Spleen (tissue), 11 donors: ENCODE results near the gene CHRNA9. TPM values are rescaled to one million over a fixed set of nuclear protein-coding genes. Genes with fewer than 3 reads are reported as not detected.

Experiments used
- DNase-seq: peaks from one replicate; pipeline ENCODE4 v3.0.0-alpha.2; 2020
- H3K27ac ChIP-seq, 8 donors: fragments of 200-600 bp; sonication (generic) in 7 of 8; 1 replicate in 4 of 8; 2 replicates in 4 of 8; pipeline versions ENCODE4 v1.5.0 to v1.8.0; 2016 to 2021; ENCODE audit warnings: inconsistent platforms in 4 of 8, mild to moderate bottlenecking in 4 of 8, moderate library complexity in 1 of 8
- H3K27me3 ChIP-seq, 7 donors: fragments of 200-600 bp; sonication (generic) in 6 of 7; replicated peaks in 1 of 7; 1 replicate in 4 of 7; 2 replicates in 3 of 7; pipeline versions ENCODE4 v1.5.0 to v1.8.0; 2016 to 2021; ENCODE audit warnings: inconsistent platforms in 3 of 7, mild to moderate bottlenecking in 1 of 7
- H3K36me3 ChIP-seq, 6 donors: fragments of 200-600 bp; sonication (generic) in 5 of 6; 1 replicate in 4 of 6; 2 replicates in 2 of 6; pipeline versions ENCODE4 v1.5.0 to v1.8.0; 2016 to 2021; ENCODE audit warnings: inconsistent platforms in 2 of 6
- H3K4me1 ChIP-seq, 6 donors: fragments of 200-600 bp; sonication (generic) in 5 of 6; 1 replicate in 3 of 6; 2 replicates in 3 of 6; pipeline versions ENCODE4 v1.5.0 to v1.8.0; 2016 to 2021; ENCODE audit warnings: inconsistent platforms in 3 of 6
- H3K4me3 ChIP-seq, 8 donors: fragments of 200-600 bp; sonication (generic) in 7 of 8; 1 replicate in 4 of 8; 2 replicates in 4 of 8; pipeline versions ENCODE4 v1.5.0 to v1.8.0; 2016 to 2021; ENCODE audit warnings: inconsistent platforms in 4 of 8, mild to moderate bottlenecking in 4 of 8, moderate library complexity in 2 of 8
- H3K9me3 ChIP-seq, 8 donors: fragments of 200-600 bp; sonication (generic) in 7 of 8; 1 replicate in 4 of 8; 2 replicates in 4 of 8; pipeline versions ENCODE4 v1.5.0 to v1.8.0; 2016 to 2021; ENCODE audit warnings: inconsistent platforms in 4 of 8
- CTCF ChIP-seq, 11 experiments: fragments of 200-600 bp in 7 of 11; fragments of 450-650 bp in 4 of 11; sonication (generic) in 4 of 11; IDR thresholded peaks in 8 of 11; conservative IDR thresholded peaks in 3 of 11; 1 replicate in 7 of 11; 2 replicates in 4 of 11; pipeline versions ENCODE4 v1.4.0 to v1.8.0; 2016 to 2021; ENCODE audit warnings: antibody characterized with exemption in 11 of 11, inconsistent platforms in 4 of 11, mild to moderate bottlenecking in 1 of 11
- POLR2A ChIP-seq, 3 donors: fragments of 450-650 bp; IDR thresholded peaks; one replicate each; pipeline ENCODE4 v1.5.1; 2017; ENCODE audit warnings: antibody characterized with exemption in 3 of 3, mild to moderate bottlenecking in 1 of 3
- POLR2AphosphoS5 ChIP-seq, 3 donors: sonication (generic); formaldehyde crosslinking; IDR thresholded peaks; one replicate each; pipeline ENCODE4 v1.5.1; 2017; ENCODE audit warnings: antibody characterized with exemption in 3 of 3
- WGBS, 5 donors: extraction: QIAGEN DNeasy Blood & Tissue Kit in 3 of 5; methylation state at CpG; one replicate each; pipeline versions ENCODE4 v1.1.5 to v1.1.7; 2013 to 2018; 5-methylcytosine and 5-hydroxymethylcytosine counted together
- intact Hi-C: fragments of 100-400 bp; cut with DNase I; formaldehyde crosslinking; loops from one replicate; pipeline ENCODE4 v1.15.0; 2023; ENCODE audit warnings: low total_unique reads
- polyA plus RNA-seq, 3 donors: library from polyadenylated mRNA; stranded (reverse); fragments of 200-250 nt; gene quantifications; one replicate each; pipeline ENCODE4 v1.2.1, GENCODE V29; 2013
- total RNA-seq, 7 donors: library from RNA; depleted of rRNA in 3 of 7; stranded (reverse); fragments of >200 nt in 3 of 7; fragmentation: NEBNext Ultra II Directional in 4 of 7; extraction: Animal tissue kit (Norgen Biotek cat#: 25700) in 4 of 7; gene quantifications; one replicate each; pipeline versions ENCODE4 v1.1.0 to v1.2.1, GENCODE V29; 2016 to 2021
- donor health status: healthy with polysubstance abuse.
- donor health status: DM: no; HTN: no; CAD: no; lungs with moderate emphysema.
- donor health status: DM: no; HTN: no; CAD: no.
- donor health status: Bipolar disorder and iron deficiency.
- donor health status: healthy.
- donor health status: DM: no; HTN: no; CAD: no.
- donor health status: DM: yes; HTN: yes; CAD: no.

CHRNA9 gene
- total and polyA plus RNA-seq, 10 donors = 0.03 to 0.11 TPM; not detected in 8

DNA sequence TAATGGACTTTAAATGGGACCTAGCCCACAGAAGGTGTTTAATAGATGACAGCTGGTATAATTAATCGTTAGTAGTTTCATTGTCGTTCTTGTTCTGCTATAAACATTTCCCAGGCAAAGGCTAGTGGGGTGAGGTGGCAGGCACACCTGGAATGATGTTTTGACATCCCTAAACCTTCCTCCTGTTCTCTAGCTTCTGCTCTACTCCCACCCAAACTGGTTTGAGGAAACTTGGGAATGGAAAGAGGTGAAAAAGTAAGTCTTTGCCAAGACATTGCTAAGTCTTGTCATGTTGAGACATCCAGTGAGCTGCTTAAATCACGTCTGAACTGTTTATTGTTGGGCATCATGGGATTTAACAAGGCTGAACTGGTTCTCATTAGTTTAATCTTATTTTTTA lies 37.5 kb downstream of the CHRNA9 start:
- intact Hi-C loops = no loop called here
- H3K27ac ChIP-seq = no peak overlapping the region

DNA sequence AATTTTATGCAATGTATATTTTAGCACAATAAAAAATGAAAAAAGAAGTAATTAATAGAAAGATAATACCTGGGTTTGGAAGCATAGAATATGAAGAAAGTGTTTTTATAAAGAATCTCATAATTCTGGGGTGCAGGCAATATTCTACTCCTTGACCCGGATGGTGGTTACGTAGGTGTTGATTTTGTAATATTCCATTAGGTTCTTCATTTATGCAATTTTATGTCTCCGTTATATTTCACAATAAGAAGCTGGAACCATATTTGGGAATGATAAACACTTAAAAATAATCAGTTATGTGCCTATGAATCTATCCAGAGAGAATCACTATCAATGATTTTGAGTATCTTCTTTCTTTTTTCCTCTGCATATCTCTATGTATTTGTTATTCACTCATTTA lies 38.5 kb downstream of the CHRNA9 start:
- 46 to 91% (median 69%) methylated on average over 3 of the region's 3 CpGs for WGBS, 5 donors
- TF ChIP-seq POLR2A (IDR thresholded peaks at IDR 0.05) (no peak), POLR2AphosphoS5 (IDR thresholded peaks at IDR 0.05) (no peak), CTCF (IDR thresholded peaks at IDR 0.05 in 8 of 11, conservative IDR thresholded peaks at IDR 0.05 in 3 of 11) (no peak)
- Histone ChIP-seq H3K36me3 (no peaks in the 10 kb centered on the region), H3K4me1 (no peaks in the 10 kb centered on the region), H3K27ac (no peak overlapping the region), H3K27me3 (no peaks in the 10 kb centered on the region), H3K4me3 (no peak overlapping the region), H3K9me3 (no peaks in the 10 kb centered on the region)
- DNase-seq = no peak
- intact Hi-C loops = no loop called here

More for the DNA sequence above, 37.5 kb downstream of the CHRNA9 start:
- H3K36me3 ChIP-seq = no peaks in the 10 kb centered on the region
- DNase-seq = no peak
- H3K4me1 ChIP-seq = no peaks in the 10 kb centered on the region
- H3K27me3 ChIP-seq = no peaks in the 10 kb centered on the region
- TF ChIP-seq POLR2AphosphoS5 (IDR thresholded peaks at IDR 0.05) (no peak), POLR2A (IDR thresholded peaks at IDR 0.05) (no peak), CTCF (IDR thresholded peaks at IDR 0.05 in 8 of 11, conservative IDR thresholded peaks at IDR 0.05 in 3 of 11) (no peak)
- no peaks in the 10 kb centered on the region for H3K9me3 ChIP-seq
- no peak overlapping the region for H3K4me3 ChIP-seq
- 79 to 90% (median 85%) methylated on average over 3 of the region's 3 CpGs for WGBS, 5 donors

DNA sequence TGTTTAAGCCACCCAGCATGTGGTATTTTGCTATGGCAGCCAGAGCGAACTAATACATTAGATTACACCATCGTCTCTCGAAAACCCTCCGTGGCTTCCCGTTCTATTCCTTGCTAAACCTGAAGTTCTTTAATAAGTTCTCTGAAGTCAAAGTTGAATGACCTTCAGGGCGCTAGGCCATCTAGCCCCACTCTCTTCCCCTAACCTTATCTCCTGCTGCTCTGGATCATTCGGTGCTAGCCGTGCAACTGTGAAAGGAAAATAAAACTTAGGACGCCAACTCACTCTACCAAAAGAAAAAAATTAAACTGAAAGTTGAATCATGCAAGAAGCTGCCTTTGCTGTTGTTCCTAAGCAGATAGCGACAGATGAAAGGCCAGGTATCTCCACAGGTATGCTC lies 40.0 kb downstream of the CHRNA9 start:
- no peak overlapping the region for H3K27ac ChIP-seq
- intact Hi-C loops = no loop called here
- no peaks in the 10 kb centered on the region for H3K9me3 ChIP-seq
- no peaks in the 10 kb centered on the region for H3K4me1 ChIP-seq
- H3K27me3 ChIP-seq = no peaks in the 10 kb centered on the region
- no peak for DNase-seq
- WGBS, 5 donors = 76 to 93% (median 87%) methylated on average over 10 of the region's 10 CpGs
- no peak for TF ChIP-seq CTCF (IDR thresholded peaks at IDR 0.05 in 8 of 11, conservative IDR thresholded peaks at IDR 0.05 in 3 of 11)
- no peak for TF ChIP-seq POLR2AphosphoS5 (IDR thresholded peaks at IDR 0.05)
- no peak for TF ChIP-seq POLR2A (IDR thresholded peaks at IDR 0.05)
- no peaks in the 10 kb centered on the region for H3K36me3 ChIP-seq
- H3K4me3 ChIP-seq = no peak overlapping the region

- intact Hi-C loops = no loop called here
- Histone ChIP-seq H3K27me3 (no peaks in the 10 kb centered on the region), H3K27ac (no peak overlapping the region), H3K4me1 (no peaks in the 10 kb centered on the region), H3K9me3 (no peaks in the 10 kb centered on the region), H3K36me3 (no peaks in the 10 kb centered on the region), H3K4me3 (no peak overlapping the region)
- no peak for TF ChIP-seq CTCF (IDR thresholded peaks at IDR 0.05 in 8 of 11, conservative IDR thresholded peaks at IDR 0.05 in 3 of 11)
- TF ChIP-seq POLR2A (IDR thresholded peaks at IDR 0.05) = no peak
- no peak for TF ChIP-seq POLR2AphosphoS5 (IDR thresholded peaks at IDR 0.05)
- no peak for DNase-seq
- WGBS, 5 donors = 87 to 93% (median 89%) methylated on average over 2 of the region's 2 CpGs
These were observed 40.5 kb downstream of the CHRNA9 start for GRCh38 chr4:40375620-40376019.
